ENCODE measurements around the gene PRKCSH.

PRKCSH gene

DNA sequence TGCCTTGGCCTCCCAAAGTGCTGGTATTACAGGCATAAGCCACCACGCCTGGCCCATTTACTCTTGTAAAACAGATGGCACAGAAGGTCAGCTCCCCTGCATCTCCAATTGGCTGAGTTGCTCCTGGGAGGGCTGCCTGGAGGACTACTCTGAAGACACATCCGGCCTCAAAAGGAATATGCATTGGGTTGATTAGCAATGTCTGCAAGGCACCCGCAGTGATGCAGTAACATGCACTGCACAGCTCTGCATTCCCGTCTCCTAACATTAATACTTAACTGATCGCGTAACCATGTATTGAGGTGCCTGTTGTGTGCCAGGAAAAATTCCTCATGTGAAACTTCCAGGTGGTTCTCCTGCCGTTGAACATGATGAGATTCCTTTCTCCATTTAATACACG is 40.4 kb downstream of the PRKCSH start:
- H3K4me3 ChIP-seq (replicated peaks; ENCODE audit: low read depth, low read length) = no peak overlapping the region
- H3K27me3 ChIP-seq (replicated peaks; ENCODE audit: control insufficient read depth, insufficient read depth, low read length) = no peaks in the 10 kb centered on the region
- TF ChIP-seq, protein P1, sequence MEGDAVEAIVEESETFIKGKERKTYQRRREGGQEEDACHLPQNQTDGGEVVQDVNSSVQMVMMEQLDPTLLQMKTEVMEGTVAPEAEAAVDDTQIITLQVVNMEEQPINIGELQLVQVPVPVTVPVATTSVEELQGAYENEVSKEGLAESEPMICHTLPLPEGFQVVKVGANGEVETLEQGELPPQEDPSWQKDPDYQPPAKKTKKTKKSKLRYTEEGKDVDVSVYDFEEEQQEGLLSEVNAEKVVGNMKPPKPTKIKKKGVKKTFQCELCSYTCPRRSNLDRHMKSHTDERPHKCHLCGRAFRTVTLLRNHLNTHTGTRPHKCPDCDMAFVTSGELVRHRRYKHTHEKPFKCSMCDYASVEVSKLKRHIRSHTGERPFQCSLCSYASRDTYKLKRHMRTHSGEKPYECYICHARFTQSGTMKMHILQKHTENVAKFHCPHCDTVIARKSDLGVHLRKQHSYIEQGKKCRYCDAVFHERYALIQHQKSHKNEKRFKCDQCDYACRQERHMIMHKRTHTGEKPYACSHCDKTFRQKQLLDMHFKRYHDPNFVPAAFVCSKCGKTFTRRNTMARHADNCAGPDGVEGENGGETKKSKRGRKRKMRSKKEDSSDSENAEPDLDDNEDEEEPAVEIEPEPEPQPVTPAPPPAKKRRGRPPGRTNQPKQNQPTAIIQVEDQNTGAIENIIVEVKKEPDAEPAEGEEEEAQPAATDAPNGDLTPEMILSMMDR (IDR thresholded peaks at IDR 0.05; ENCODE audit: insufficient read depth, low read length, poor library complexity, severe bottlenecking) = no peak
- DNase-seq (ENCODE audit: extremely low read depth, insufficient read length) = no peak
- H3K36me3 ChIP-seq (ENCODE audit: control insufficient read depth, insufficient read depth, low read length) = no peaks in the 10 kb centered on the region

DNA sequence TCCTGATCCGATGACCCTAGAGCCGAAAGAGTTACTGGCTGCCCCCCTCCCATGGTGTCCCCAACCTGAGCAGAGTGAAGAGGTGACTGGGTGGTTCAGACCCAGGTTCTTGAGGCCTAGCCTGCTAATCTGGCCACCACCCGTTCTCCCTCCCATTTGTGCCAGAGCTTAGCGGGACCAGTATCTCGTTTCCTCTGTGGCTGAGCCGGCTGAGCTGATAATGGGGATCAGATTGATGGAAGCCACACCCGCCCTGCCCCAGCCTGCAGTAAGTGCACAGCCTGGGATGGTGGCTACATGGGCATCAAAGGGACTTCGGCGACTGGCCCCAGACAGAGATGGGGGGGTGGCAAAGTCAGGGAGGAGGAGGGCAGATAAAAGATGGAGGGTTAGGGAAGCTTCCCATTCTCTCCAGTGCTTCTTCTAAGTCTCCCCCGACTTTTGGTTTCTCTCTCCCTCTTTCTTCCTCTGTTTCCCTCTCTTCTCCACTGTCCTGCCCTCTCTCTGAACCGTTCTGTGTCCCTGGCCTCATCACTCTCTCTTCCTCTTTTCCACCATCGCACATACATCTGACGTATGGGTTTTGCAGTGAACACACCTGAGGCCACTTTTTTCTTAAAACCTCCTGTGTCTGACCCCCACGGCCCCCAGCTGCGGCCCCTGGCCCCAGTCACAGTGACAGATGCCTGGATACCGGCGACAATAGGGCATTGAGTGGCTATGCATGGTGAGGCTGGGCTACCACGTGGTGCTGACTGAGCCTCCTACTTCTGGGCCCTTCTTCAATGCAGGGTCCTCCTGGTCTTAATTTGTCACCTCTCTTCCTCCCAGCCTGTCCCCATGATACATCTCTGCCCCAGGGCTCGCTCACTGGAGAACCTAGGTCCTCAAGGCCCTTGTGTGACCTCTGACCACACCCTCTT is 43.0 kb downstream of the PRKCSH start:
- TF ChIP-seq, protein P1 (IDR thresholded peaks at IDR 0.05; ENCODE audit: insufficient read depth, low read length, poor library complexity, severe bottlenecking) = no peak
- Histone ChIP-seq H3K36me3 (ENCODE audit: control insufficient read depth, insufficient read depth, low read length) (no peaks in the 10 kb centered on the region), H3K4me3 (replicated peaks; ENCODE audit: low read depth, low read length) (no peak overlapping the region), H3K27me3 (replicated peaks; ENCODE audit: control insufficient read depth, insufficient read depth, low read length) (no peaks in the 10 kb centered on the region)
- no peak for DNase-seq (ENCODE audit: extremely low read depth, insufficient read length)

DNA sequence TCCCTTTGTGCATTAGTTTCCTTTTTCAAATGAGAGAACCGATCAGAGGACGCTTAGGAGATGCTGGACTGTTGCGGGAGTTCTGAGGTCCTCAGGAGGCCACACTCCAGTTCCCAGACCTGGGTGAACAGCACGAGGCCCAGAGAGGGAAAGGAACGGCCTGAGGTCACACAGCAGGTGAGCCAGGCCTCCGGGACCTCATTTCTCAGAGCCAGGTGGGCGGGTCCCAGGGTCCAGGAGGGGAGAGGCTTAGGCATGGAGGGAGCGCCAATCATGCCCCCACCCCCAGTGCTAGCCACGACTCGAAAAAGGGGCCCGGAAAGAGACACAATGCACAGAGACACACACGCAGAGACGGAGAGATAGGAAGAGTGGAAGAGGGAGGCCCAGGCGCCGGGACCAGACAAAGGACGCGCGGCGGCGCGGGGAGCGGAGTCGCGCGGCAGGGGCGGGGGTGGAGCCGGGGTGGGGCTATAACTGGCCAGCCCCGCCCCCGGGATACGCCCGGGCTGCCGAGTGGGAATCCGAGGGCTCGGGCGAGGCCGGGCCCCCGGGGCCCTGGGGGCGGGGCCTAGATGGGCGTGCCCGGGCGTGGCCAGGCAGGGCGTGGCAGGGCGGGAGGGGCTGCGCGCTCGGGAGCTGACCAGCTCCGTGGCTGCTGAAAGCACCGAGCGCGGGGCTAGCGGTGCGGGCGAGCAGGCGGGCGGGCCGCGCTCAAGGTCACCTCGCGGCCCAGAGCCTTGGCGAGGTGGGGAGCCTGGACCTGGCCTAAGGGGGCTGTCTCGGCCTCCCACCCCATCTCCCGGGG is 43.9 kb downstream of the PRKCSH start:
- no peak overlapping the region for H3K4me3 ChIP-seq (replicated peaks; ENCODE audit: low read depth, low read length)
- DNase-seq (ENCODE audit: extremely low read depth, insufficient read length) = no peak
- TF ChIP-seq, protein P1 (IDR thresholded peaks at IDR 0.05; ENCODE audit: insufficient read depth, low read length, poor library complexity, severe bottlenecking) = no peak
- no peaks in the 10 kb centered on the region for H3K36me3 ChIP-seq (ENCODE audit: control insufficient read depth, insufficient read depth, low read length)
- no peaks in the 10 kb centered on the region for H3K27me3 ChIP-seq (replicated peaks; ENCODE audit: control insufficient read depth, insufficient read depth, low read length)

DNA sequence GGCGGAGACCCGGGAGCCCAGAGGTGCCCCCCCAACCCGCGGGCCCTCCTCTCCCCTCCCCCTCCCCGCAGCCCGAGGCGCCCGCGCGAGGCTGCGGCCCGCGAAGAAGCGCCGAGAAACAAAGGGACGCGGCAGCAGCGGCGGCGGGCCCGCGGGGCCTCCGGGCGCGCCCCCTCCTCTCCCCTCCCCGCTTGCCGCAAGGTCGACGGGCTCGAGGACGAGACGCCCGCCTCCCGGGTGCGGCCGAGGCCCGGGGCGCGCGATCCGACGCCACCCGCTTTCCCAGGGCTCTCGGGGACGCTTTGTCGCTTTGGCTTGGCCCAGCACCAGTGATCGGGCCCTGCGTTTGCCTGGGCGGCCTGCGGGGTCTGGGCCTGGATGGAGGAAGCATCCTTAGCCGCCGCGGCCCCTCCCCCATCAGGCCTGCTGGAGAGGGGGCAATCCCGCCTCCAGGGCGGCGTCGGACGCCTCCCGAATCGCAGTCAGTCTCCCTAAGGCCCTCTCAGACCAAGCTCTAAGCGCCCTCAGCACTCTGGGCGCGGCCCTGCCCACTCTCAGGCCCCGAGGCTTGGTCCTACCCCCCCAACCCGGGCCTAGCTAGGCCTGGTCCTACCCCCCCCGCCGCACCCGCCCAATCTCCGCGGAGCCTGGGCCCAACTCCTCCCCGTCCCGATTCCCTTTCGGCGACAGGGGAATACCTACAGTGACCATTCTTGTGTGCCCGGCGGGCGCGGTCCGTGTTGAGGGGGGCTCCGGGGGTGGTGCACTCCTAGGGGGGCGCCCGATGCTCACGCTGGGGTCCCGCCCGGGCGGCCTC is 44.7 kb downstream of the PRKCSH start:
- Histone ChIP-seq H3K36me3 (ENCODE audit: control insufficient read depth, insufficient read depth, low read length) (no peaks in the 10 kb centered on the region), H3K27me3 (replicated peaks; ENCODE audit: control insufficient read depth, insufficient read depth, low read length) (no peaks in the 10 kb centered on the region), H3K4me3 (replicated peaks; ENCODE audit: low read depth, low read length) (no peak overlapping the region)
- DNase-seq (ENCODE audit: extremely low read depth, insufficient read length) = no peak
- TF ChIP-seq, protein P1 (IDR thresholded peaks at IDR 0.05; ENCODE audit: insufficient read depth, low read length, poor library complexity, severe bottlenecking) = no peak

DNA sequence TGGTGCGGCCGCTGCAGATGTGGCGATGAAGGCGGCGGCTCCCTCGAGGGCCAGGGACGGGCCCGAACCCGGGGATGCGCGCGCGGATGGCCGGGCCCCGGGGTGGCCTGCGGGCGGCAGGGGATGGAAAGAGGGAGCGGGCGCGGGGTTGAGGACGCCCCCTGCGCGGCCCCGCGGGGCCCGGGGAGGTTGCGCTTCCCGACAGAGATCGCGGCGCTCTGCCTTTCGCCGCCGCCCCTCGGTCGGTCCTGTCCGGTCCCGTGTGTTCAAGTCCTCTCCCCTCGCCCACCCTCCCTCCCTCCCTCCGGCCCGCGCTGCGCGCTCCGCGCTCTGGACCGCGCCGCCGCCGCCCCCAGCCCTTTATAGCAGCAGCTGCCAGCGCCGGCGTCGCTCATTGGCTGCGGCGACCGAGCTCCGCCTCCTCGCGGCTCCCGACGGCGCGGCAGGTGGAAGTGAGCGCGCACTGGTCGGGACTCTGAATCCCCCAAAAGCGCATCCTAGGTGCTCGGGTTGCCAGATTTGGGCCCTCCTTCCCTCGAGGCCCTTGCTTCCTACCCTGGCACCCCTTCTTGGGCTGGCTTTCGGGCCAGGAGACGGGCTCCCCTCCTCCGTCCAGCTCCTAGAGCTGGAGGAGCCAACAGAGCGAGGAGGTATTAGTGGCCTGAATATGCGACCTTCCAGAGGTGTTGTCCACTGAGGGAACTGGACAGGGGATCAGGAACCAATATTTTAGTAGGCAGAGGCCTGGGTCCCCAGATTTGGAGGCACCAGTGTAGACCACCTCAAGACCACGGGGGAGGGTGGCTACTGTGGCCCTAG is 45.5 kb downstream of the PRKCSH start, which contains the start of gene ELAVL3:
Gene ELAVL3, minus strand, starts transcription at position 332 of the 819 bp plus-strand sequence. CDS start 438 bp downstream, outside the sequence.
- DNase-seq (ENCODE audit: extremely low read depth, insufficient read length) = no peak
- no peaks in the 10 kb centered on the region for H3K27me3 ChIP-seq (replicated peaks; ENCODE audit: control insufficient read depth, insufficient read depth, low read length)
- peak within 1 kb of the TSS; percentile 44 for H3K4me3 ChIP-seq (replicated peaks; ENCODE audit: low read depth, low read length)
- no peaks in the 10 kb centered on the region for H3K36me3 ChIP-seq (ENCODE audit: control insufficient read depth, insufficient read depth, low read length)
- TF ChIP-seq, protein P1 (IDR thresholded peaks at IDR 0.05; ENCODE audit: insufficient read depth, low read length, poor library complexity, severe bottlenecking) = no peak

All from GM06990 (cell line).